GM12878 (cell line): ENCODE data around the gene SCYGR1. TPM values are rescaled to one million over a fixed set of nuclear protein-coding genes. Genes with fewer than 3 reads are reported as not detected.

Experiments
- ATAC-seq: fragments of 200-7000 bp; cut with Tn5 transposase; 3 replicates; pipeline ENCODE4 v1.9.1; 2020; ENCODE audit warnings: mild to moderate bottlenecking, moderate library complexity
- BruUV-seq: library from RNA; stranded (reverse); fragments of 400-500 nt; replicated peaks from 2 replicates; lab custom pipeline; 2021; lab: Mats Ljungman, UMichigan
- CTCF ChIA-PET: fragments of 300-600 bp; sonication (Branson Sonifier 250); formaldehyde crosslinking; extraction: SDS; loops from one replicate; lab custom pipeline; 2021; ENCODE audit warnings: inconsistent platforms; lab: Yijun Ruan, JAX
- POLR2A ChIA-PET: fragments of 350-600 bp; formaldehyde crosslinking; extraction: SDS; loops from one replicate; lab custom pipeline; 2021; ENCODE audit warnings: inconsistent platforms; lab: Charles Lee
- RAD21 ChIA-PET: fragments of 300-600 bp; sonication (Branson Sonifier 250); formaldehyde crosslinking; loops from one replicate; lab custom pipeline; 2023; ENCODE audit warnings: antibody characterized with exemption; ENCODE audit not compliant: unreplicated experiment; lab: Charles Lee
- SMC1A ChIA-PET: fragments of 300-600 bp; sonication (Branson Sonifier 250); formaldehyde crosslinking; loops from one replicate; lab custom pipeline; 2023; ENCODE audit not compliant: unreplicated experiment, uncharacterized antibody; lab: Charles Lee
- DNase-seq: peaks from one replicate; pipeline ENCODE4 v3.0.0-alpha.2; 2011; ENCODE audit warnings: low read depth, low spot score
- FAIRE-seq: peaks from 3 replicates; lab custom pipeline; 2011; peaks lifted over from hg19 to GRCh38; lab: Jason Lieb, UNC
- H2AFZ ChIP-seq: 2 replicates; pipeline ENCODE4 v1.6.0; 2011; ENCODE audit warnings: low read depth, low read length, control low read depth; ENCODE audit not compliant: control insufficient read depth
- H3K27ac ChIP-seq: 2 replicates; pipeline ENCODE4 v1.5.1; 2011; ENCODE audit warnings: control low read depth; ENCODE audit not compliant: control insufficient read depth, insufficient read depth
- H3K27me3 ChIP-seq, 2 experiments: replicated peaks in 1 of 2; 2 replicates each; pipeline versions ENCODE4 v1.6.0 to v1.6.1; 2011; ENCODE audit warnings: low read length in 1 of 2; ENCODE audit not compliant: control insufficient read depth in 2 of 2, insufficient read depth in 2 of 2
- H3K36me3 ChIP-seq, 2 experiments: 2 replicates each; pipeline ENCODE4 v1.5.1; 2011; ENCODE audit warnings: low read length in 1 of 2; ENCODE audit not compliant: control insufficient read depth in 2 of 2, insufficient read depth in 2 of 2
- H3K4me1 ChIP-seq: 2 replicates; pipeline ENCODE4 v1.6.1; 2011; ENCODE audit warnings: mild to moderate bottlenecking, low read length, moderate library complexity, mixed read lengths; ENCODE audit not compliant: control insufficient read depth, insufficient read depth
- H3K4me2 ChIP-seq: 2 replicates; pipeline ENCODE4 v1.6.0; 2011; ENCODE audit warnings: control low read depth; ENCODE audit not compliant: control insufficient read depth, insufficient read depth
- H3K4me3 ChIP-seq: fragments of 200-600 bp; sonication (generic); 2 replicates; pipeline ENCODE4 v1.5.1; 2016
- H3K79me2 ChIP-seq: 2 replicates; pipeline ENCODE4 v1.6.0; 2011; ENCODE audit warnings: low read length; ENCODE audit not compliant: control insufficient read depth, insufficient read depth
- H3K9ac ChIP-seq: 2 replicates; pipeline ENCODE4 v1.8.0; 2011; ENCODE audit warnings: low read length, control low read depth, mixed read lengths; ENCODE audit not compliant: control insufficient read depth, insufficient read depth
- H3K9me3 ChIP-seq: replicated peaks from 3 replicates; pipeline ENCODE4 v1.5.1; 2011; ENCODE audit warnings: mild to moderate bottlenecking, low read length; ENCODE audit not compliant: control insufficient read depth, insufficient read depth
- H4K20me1 ChIP-seq: 2 replicates; pipeline ENCODE4 v1.6.0; 2011; ENCODE audit not compliant: control insufficient read depth, insufficient read depth
- BCL11A ChIP-seq: IDR thresholded peaks from 2 replicates; pipeline ENCODE4 v1.6.1; 2011; ENCODE audit warnings: low read depth, low read length
- BCL3 ChIP-seq: IDR thresholded peaks from 2 replicates; pipeline ENCODE4 v1.6.1; 2011; ENCODE audit warnings: borderline replicate concordance, low read depth, mild to moderate bottlenecking, moderate library complexity, low read length; ENCODE audit not compliant: insufficient read depth, poor library complexity, severe bottlenecking
- BHLHE40 ChIP-seq, 2 experiments: fragments of 450-650 bp in 1 of 2; IDR thresholded peaks; 2 replicates each; pipeline ENCODE4 v1.6.1; 2011 to 2017; ENCODE audit warnings: low read depth in 2 of 2, borderline replicate concordance in 1 of 2, improper control_type of control experiment in 1 of 2, low read length in 1 of 2, mild to moderate bottlenecking in 1 of 2
- BRCA1 ChIP-seq: IDR thresholded peaks from 2 replicates; pipeline ENCODE4 v1.6.1; 2011; ENCODE audit warnings: low read depth, low read length, improper control_type of control experiment
- FOXM1 ChIP-seq: IDR thresholded peaks from 2 replicates; pipeline ENCODE4 v1.6.1; 2012; ENCODE audit warnings: low read depth, mild to moderate bottlenecking, inconsistent platforms, low read length, moderate library complexity
- HCFC1 ChIP-seq: fragments of 150-350 bp; IDR thresholded peaks from 2 replicates; pipeline ENCODE4 v1.6.1; 2014; ENCODE audit warnings: low read length
- HDAC2 ChIP-seq: fragments of 200-600 bp; sonication (generic); IDR thresholded peaks from 2 replicates; pipeline ENCODE4 v1.6.1; 2017
- HDAC6 ChIP-seq: fragments of 200-600 bp; sonication (generic); IDR thresholded peaks from one replicate; pipeline ENCODE4 v1.8.0; 2017; ENCODE audit warnings: antibody characterized with exemption; ENCODE audit not compliant: unreplicated experiment
- MYB ChIP-seq: fragments of 150-350 bp; IDR thresholded peaks from 2 replicates; pipeline ENCODE4 v1.6.1; 2014; ENCODE audit warnings: mild to moderate bottlenecking, low read depth, low read length, borderline replicate concordance
- SMAD1 ChIP-seq: fragments of 450-650 bp; IDR thresholded peaks from 2 replicates; pipeline ENCODE4 v1.6.1; 2018; ENCODE audit warnings: mild to moderate bottlenecking, low read depth; ENCODE audit not compliant: partially characterized antibody
- SUPT20H ChIP-seq: IDR thresholded peaks from 2 replicates; pipeline ENCODE4 v1.6.1; 2011; ENCODE audit warnings: low read depth, mild to moderate bottlenecking, low read length, moderate library complexity, borderline replicate concordance; ENCODE audit not compliant: control insufficient read depth
- TAF1 ChIP-seq: IDR thresholded peaks from 2 replicates; pipeline ENCODE4 v1.6.1; 2011; ENCODE audit warnings: mild to moderate bottlenecking, low read depth, low read length, borderline replicate concordance
- WRNIP1 ChIP-seq: IDR thresholded peaks from 2 replicates; pipeline ENCODE4 v1.6.1; 2011; ENCODE audit warnings: low read depth, low read length, improper control_type of control experiment, borderline replicate concordance
- WGBS: methylation state at CpG from one replicate; pipeline ENCODE4 v1.1.6; 2016; ENCODE audit warnings: low lambda C conversion rate; ENCODE audit not compliant: insufficient replicate concordance, insufficient coverage; ENCODE audit errors: missing lambda C conversion rate; 5-methylcytosine and 5-hydroxymethylcytosine counted together
- in situ Hi-C: fragments of 300-500 bp; cut with MboI; formaldehyde crosslinking; loops from 9 replicates; pipeline ENCODE4 v1.14.3; 2018; ENCODE audit warnings: mixed read lengths
- intact Hi-C: fragments of 100-400 bp; cut with micrococcal nuclease; formaldehyde crosslinking; loops from one replicate; pipeline ENCODE4 v1.14.2; 2022; ENCODE audit not compliant: unreplicated experiment
- polyA plus RNA-seq, 11 experiments: library from polyadenylated mRNA; depleted of rRNA in 4 of 11; unstranded in 6 of 11; stranded (reverse) in 5 of 11; fragments of >200 nt; fragmentation: Nextera tagmentation in 4 of 11; fragmentation: Illumina TruSeq in 1 of 11; extraction: Ambion mirVana in 4 of 11; extraction: Trizol in 1 of 11; gene quantifications; 1 replicate in 1 of 11; 2 replicates in 10 of 11; pipeline versions ENCODE4 v1.2.1 to v1.2.3, GENCODE V29; 2011 to 2016; ENCODE audit warnings: inconsistent platforms in 2 of 11, missing spikeins in 2 of 11, low read depth in 1 of 11
- total RNA-seq, 4 experiments: library from RNA; depleted of rRNA in 3 of 4; stranded (reverse); fragments of >200 nt in 3 of 4; fragmentation: Illumina TruSeq in 1 of 4; extraction: Trizol in 1 of 4; gene quantifications; 2 replicates each; pipeline versions ENCODE4 v1.2.1 to v1.2.3, GENCODE V29; 2013 to 2021
- TF ChIP-seq, protein P1 (sequence below): IDR thresholded peaks from 2 replicates; pipeline ENCODE4 v1.6.1; 2011; ENCODE audit warnings: low read depth, low read length, improper control_type of control experiment, borderline replicate concordance
- TF ChIP-seq, protein P2 (sequence below): IDR thresholded peaks from 2 replicates; pipeline ENCODE4 v1.6.1; 2012; ENCODE audit warnings: low read length, inconsistent platforms

Gene SCYGR1
- total and polyA plus RNA-seq, 10 of the 15 experiments (the other 5 are each of a cell fraction or from before 2014, with no cell fraction given): not detected

- no peak for TF ChIP-seq BHLHE40 (IDR thresholded peaks at IDR 0.05; ENCODE audit: borderline replicate concordance in 1 of 2, low read depth in 2 of 2, low read length in 1 of 2)
- TF ChIP-seq HCFC1: no peak
- TF ChIP-seq TAF1: no peak
- no peak for TF ChIP-seq BCL3
- no peak for TF ChIP-seq HDAC6
These were observed 20.3 kb downstream of the SCYGR1 start (continued) for GRCh38 chr2:227367427-227367795.

- ChIA-PET POLR2A (interaction anchor here (0.7 kb wide), 1 partner anchor 119 kb away, joined by 3 read pairs; no protein-coding TSS in a partner anchor), CTCF (no interaction called here), SMC1A (no interaction called here), RAD21 (no interaction called here)
- H3K79me2 ChIP-seq: no peaks in the 10 kb centered on the region
- no peak overlapping the region for H3K4me2 ChIP-seq
- 58% methylated on average over 11 of the region's 11 CpGs for WGBS
- no peaks in the 10 kb centered on the region for H3K9me3 ChIP-seq
- no peaks in the 10 kb centered on the region for H4K20me1 ChIP-seq
- H3K9ac ChIP-seq: no peak overlapping the region
- no peak overlapping the region for H3K27ac ChIP-seq
- in situ Hi-C loops (no loop called here), intact Hi-C loops (no loop called here)
- no peak overlapping the region for H3K4me3 ChIP-seq
- no peak overlapping the region for H2AFZ ChIP-seq
- ATAC-seq (no peak), FAIRE-seq (no peak), DNase-seq (no peak)
- H3K4me1 ChIP-seq: no peaks in the 10 kb centered on the region
- H3K36me3 ChIP-seq: no peaks in the 10 kb centered on the region
- no TSS peak for BruUV-seq
- TF ChIP-seq, protein P1, sequence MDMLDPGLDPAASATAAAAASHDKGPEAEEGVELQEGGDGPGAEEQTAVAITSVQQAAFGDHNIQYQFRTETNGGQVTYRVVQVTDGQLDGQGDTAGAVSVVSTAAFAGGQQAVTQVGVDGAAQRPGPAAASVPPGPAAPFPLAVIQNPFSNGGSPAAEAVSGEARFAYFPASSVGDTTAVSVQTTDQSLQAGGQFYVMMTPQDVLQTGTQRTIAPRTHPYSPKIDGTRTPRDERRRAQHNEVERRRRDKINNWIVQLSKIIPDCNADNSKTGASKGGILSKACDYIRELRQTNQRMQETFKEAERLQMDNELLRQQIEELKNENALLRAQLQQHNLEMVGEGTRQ: no peak
- TF ChIP-seq BHLHE40 (IDR thresholded peaks at IDR 0.05; ENCODE audit: borderline replicate concordance in 1 of 2, low read depth in 2 of 2, low read length in 1 of 2): no peak
- no peak for TF ChIP-seq BCL11A
- TF ChIP-seq SUPT20H: no peak
- no peak for TF ChIP-seq BRCA1
- no peak for TF ChIP-seq WRNIP1
- TF ChIP-seq HDAC2: no peak
- TF ChIP-seq, protein P2, sequence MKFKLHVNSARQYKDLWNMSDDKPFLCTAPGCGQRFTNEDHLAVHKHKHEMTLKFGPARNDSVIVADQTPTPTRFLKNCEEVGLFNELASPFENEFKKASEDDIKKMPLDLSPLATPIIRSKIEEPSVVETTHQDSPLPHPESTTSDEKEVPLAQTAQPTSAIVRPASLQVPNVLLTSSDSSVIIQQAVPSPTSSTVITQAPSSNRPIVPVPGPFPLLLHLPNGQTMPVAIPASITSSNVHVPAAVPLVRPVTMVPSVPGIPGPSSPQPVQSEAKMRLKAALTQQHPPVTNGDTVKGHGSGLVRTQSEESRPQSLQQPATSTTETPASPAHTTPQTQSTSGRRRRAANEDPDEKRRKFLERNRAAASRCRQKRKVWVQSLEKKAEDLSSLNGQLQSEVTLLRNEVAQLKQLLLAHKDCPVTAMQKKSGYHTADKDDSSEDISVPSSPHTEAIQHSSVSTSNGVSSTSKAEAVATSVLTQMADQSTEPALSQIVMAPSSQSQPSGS: no peak
- no peak for TF ChIP-seq FOXM1
- TF ChIP-seq MYB: no peak
- no peak for TF ChIP-seq SMAD1
- H3K27me3 ChIP-seq: no peaks in the 10 kb centered on the region
These were observed 20.9 kb downstream of the SCYGR1 start for GRCh38 chr2:227366769-227367426.
